DLD1 (cell line): ENCODE measurements around the gene IDE.
"Not testable (repeated sequence)": the region's sequence is repeated elsewhere in the genome, so short reads cannot be mapped to it uniquely, and the experiment has no call there.

Source experiments
- in situ Hi-C: cut with HindIII; loops from 2 replicates; pipeline ENCODE4 v1.10.0; 2017; ENCODE audit warnings: low sequenced_read_pairs

The IDE gene

DNA sequence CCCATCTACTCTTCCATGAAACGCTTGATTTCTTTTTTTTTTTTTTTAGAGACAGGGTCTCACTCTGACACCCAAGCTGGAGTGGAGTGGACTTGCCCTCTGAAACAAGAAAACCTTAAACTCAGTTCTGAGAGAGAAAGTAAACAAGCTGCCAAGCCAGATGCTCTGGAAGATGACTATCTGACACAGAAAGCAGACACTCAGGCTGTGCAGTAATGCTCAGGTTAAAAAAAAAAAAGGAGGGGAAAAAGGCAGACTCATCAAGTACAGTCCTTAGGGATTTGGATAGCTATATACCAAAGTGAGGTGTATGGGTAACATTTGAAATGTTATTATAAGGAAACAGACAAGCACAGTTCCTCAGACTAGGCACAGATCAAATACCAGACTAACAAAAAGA is 80.5 kb downstream of the IDE start:
- in situ Hi-C loops = no loop called here

DNA sequence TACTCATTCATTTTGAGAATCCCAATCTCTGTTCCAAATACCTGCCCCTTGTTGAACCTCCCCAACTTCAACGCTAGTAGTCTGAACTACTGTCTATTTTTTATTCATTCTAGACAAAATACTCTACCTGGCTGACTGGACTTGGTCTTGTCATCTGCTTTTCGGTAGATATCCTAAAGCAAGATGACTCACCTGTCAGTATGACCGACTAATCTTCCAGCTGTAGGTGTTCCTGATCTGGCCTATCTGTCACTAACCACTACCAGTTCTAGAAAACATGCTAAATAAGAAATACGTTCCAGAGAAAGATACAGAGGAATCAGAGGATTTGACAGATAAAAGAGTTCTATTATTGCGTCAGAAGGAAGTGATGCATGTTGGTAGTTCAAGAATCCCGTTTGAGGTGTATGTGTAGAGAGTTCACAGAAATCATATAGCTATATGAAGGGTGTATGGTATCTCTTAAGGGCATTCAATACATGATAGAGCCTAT is 81.1 kb downstream of the IDE start:
- in situ Hi-C loops = no loop called here

DNA sequence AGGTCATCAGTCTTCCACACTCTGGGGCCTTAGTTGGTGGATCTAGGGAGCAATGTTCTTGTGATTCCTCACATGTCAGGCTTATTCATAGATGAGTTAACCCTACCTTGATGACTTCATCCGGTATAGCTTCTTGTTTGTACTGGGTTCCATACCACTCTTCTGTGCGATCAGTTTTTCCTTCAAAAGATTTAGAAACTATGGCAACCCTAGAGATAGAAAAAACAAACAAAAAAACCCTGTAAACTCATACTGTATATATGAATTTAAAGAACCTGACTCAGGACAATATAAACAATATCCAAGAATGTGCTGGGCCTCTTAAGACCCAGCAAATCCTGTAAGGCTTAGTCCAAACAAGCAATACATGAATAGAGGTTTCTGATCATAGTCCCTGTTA is 83.5 kb downstream of the IDE start:
- in situ Hi-C loops = no loop called here

- in situ Hi-C loops = no loop called here
Observed at GRCh38 chr10:92486637-92487036, 87.3 kb downstream of the IDE start.

GRCh38 chr10:92483539-92483938 is 90.4 kb downstream of the IDE start:
- in situ Hi-C loops = no loop called here

DNA sequence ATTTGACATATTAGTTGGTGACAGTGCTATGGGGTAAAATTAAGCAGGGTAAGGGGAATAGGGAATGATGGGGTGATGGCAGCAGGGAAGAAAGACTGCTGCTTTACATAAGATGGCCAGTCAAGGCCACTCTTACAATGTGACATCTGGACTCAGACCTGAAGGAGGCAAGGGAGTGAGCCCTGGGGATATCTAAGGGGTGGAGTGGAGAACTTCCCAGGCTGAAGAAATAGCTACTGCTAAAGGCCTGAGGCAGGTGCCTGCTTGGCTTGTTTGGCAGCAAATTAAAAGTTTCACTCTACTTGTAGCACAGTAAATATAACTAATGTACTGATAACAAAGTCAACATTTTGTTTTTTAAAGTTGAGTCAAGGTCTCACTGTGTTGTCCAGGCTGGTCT is 93.5 kb downstream of the IDE start:
- in situ Hi-C loops = no loop called here

DNA sequence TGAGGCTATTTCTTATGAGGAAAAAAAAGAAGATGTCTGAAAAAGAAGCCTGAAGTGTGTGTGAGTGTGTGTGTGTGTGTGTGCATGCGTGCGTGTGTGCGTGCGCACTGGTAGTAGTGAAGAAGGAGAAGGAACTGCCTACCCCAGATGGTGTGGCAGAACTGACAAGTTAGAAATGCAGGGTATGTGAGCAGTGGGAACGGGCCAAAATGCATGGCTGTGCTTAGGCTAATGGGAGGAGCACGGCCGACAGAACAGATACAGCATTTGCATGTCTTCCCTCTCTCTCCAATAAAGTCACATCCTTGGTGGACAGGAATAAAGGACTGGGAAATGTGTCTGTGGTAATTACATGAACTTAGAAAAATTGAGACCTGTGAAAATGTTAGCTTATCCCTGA is 94.3 kb downstream of the IDE start:
- in situ Hi-C loops = no loop called here

GRCh38 chr10:92478536-92478935 is 95.4 kb downstream of the IDE start:
- in situ Hi-C loops = no loop called here

GRCh38 chr10:92475357-92475868 is 98.5 kb downstream of the IDE start:
- in situ Hi-C loops = no loop called here

- in situ Hi-C loops = no loop called here
Observed at GRCh38 chr10:92470026-92470425, 103.9 kb downstream of the IDE start.

GRCh38 chr10:92464364-92464763 is 109.5 kb downstream of the IDE start:
- in situ Hi-C loops = no loop called here

- in situ Hi-C loops = no loop called here
Observed at GRCh38 chr10:92463582-92463981, 110.3 kb downstream of the IDE start.

DNA sequence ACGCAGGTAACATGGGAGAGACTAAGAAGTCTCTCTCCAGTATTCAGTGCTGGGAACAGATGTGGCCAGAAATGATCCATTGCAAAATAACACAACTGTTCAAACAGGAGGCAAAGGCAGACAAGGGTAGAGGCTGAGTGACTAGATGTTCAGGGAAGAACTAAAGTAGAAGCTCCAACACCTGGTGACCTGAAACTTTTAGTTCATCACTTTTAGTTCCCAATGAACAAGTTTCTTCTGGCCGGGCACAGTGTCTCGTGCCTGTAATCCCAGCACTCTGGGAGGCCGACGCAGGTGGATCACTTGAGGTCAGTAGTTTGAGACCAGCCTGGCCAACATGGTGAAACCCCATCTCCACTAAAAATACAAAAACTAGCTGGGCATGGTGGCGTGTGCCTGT is 118.9 kb downstream of the IDE start:
- in situ Hi-C loops = not testable (repeated sequence)

- in situ Hi-C loops = no loop called here
Observed at GRCh38 chr10:92452313-92452712, 121.6 kb downstream of the IDE start.

- in situ Hi-C loops = no loop called here
Observed at GRCh38 chr10:92451431-92451830, 122.5 kb downstream of the IDE start.

- in situ Hi-C loops = no loop called here
Observed at GRCh38 chr10:92450896-92451295, 123.0 kb downstream of the IDE start.

- in situ Hi-C loops = no loop called here
Observed at GRCh38 chr10:92440578-92440977, 133.3 kb downstream of the IDE start.

GRCh38 chr10:92438220-92438619 is 135.7 kb downstream of the IDE start:
- in situ Hi-C loops = no loop called here

DNA sequence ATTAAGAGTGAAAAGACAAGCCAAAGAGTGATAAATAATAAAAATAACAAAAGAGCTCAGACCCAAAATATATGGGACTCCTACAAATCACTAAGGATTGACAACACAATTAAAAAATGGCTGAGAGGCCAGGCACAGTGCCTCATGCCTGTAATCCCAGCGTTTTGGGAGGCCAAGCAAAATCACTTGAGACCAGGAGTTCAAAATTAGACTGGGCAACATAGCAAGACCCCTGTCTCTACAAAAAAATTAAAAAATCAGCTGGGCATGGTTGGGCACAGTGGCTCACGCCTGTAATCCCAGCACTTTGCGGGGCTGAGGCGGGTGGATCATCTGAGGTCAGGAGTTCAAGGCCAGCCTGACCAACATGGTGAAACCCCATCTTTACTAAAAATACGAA is 137.3 kb downstream of the IDE start:
- in situ Hi-C loops = no loop called here

DNA sequence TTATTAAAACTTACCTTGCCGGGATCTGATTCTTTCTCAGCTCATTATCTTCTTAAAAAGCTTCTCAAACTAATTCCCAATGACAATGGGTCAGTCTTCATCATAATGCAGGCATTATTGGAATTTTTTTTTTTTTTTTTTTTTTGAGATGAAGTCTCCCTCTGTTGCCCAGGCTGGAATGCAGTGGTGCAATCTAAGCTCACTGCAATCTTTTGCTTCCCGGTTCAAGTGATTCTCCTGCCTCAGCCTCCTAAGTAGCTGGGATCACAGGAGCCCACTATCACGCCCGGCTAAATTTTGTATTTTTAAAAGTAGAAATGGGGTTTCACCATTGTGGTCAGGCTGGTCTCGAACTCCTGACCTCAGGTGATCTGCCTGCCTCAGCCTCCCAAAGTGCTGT is 137.8 kb downstream of the IDE start:
- in situ Hi-C loops = not testable (repeated sequence)

DNA sequence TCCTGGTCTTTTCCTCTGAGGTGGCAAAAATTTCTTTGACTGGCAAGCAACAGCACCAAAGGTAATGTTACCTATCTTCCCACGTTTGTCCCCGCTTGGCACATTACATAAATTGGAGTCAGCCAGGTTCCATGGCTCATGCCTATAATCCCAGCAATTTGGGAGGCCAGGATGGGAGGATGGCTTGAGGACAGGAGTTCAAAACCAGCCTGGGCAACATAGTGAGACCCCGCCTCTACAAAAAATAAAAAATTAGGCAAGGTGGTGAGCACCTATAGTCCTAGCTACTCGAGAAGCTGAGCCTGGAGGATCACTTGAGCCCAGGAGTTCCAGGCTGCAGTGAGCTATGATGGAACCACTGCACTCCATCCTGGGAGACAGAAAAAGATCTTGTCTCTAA is 139.5 kb downstream of the IDE start:
- in situ Hi-C loops = no loop called here

DNA sequence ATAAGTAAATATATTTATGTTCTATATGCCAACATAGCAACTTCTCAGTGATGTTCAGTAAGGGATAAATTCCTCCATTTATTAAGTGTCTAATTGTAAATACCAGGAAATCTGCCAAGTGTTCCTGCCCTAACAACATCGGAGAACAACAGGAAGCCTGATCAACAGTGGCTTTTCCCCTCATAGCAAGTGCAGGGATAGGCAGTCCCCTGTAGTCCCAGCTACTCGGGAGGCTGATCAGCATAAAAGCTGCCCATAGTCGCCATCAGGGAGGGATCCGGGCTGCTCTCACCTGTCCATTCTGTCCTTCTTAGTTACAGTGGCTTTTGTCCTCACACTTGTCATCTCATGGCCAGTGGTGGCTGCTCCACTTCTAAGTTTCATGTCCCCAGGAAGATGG is 141.3 kb downstream of the IDE start:
- in situ Hi-C loops = no loop called here

- in situ Hi-C loops = no loop called here
Observed at GRCh38 chr10:92430103-92430502, 143.8 kb downstream of the IDE start.

DNA sequence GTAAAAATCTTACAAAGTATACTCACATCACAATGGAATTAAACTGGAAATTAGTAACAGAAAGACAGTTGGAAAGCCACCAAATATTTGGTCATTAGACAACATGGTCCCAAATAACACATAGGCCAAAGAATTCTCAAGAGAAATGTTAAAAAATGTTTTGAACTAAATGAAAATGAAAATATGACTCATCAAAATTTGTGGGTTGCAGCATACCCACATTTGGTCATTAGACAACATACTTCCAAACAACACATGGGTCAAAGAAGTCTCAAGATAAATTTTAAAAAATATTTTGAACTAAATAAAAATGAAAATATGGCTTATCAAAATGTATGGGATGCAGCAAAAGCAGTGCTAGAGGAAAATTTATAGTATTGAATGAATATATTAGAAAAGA is 152.3 kb downstream of the IDE start:
- in situ Hi-C loops = no loop called here
